ENCODE results near the gene KRTAP10-1.

DNA sequence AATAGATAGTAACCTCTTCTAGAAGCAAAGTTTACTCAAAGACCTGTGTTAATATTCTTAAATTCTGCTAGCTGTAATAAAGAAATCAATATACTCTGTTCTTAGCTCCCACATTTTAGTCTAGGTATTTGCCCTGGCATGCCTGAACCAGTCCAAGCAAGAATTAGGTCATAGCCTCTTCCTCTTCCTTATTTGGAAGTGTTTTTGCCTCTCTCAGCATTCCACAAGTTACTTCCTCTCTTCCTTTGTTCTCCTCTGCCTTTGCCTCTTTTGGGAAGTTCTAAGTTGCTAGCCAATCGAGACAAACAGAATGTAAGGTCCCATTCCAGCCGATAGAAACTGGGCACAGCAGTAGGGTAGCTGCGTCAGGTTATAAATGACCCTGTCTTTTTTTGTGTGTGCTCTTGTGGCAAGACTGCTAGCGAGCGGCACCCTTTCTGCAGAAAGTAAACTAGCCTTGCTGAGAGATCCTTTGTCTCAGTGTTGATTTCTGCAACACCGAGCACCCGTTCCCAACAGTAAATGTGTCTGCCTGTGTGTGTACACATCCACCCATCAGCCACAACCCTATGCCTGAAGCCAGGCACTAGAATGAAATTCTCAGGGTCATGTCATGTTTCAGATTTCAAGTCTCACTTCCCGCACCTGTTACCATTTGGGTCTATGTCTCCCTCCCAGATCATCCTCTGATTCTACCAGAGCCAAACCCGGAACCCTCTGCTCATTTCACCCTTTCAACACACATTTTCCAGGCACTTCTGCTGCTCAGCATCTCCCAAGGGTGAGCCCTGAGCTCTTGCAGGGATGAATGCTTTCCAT, 47.2 kb downstream of the KRTAP10-1 start:
- TF ChIP-seq EZH2phosphoT487 (IDR thresholded peaks at IDR 0.05; ENCODE audit: insufficient read depth, low read depth): no peak
- TF ChIP-seq EZH2 (IDR thresholded peaks at IDR 0.05; ENCODE audit: insufficient read depth, poor library complexity, severe bottlenecking): no peak
